Pons (tissue), 1 donor: ENCODE data around the gene CLEC10A.
"Not testable (repeated sequence)": the region's sequence is repeated elsewhere in the genome, so short reads cannot be mapped to it uniquely, and the experiment has no call there.

Experiments
- DNase-seq: peaks from one replicate; pipeline ENCODE4 v3.0.0-alpha.2; 2016; ENCODE audit warnings: low spot score

Gene CLEC10A

GRCh38 chr17:7108981-7109380 is 28.9 kb upstream of the CLEC10A start:
- DNase-seq, result no peak

DNA sequence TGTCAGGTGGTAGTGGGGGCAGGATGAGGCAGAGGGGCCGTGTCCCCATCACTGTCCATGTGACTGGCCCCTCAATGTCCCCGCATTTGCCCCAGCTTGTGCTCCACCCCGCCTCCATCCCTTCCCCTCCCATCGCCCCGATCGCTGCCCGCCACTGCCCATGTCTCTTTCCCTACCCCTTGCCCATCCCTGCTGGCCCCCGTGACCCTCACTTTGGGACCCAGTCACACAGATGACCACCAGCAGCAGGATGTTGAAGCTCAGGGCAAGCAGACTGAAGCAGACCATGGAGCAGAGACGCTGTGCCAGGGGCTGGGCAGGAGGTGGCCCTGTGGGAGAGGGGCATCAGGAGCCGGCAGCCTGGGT is 28.5 kb upstream of the CLEC10A start:
- no peak for DNase-seq

GRCh38 chr17:7107795-7108559 is 27.9 kb upstream of the CLEC10A start:
- no peak for DNase-seq

GRCh38 chr17:7107012-7107754 is 27.1 kb upstream of the CLEC10A start:
- DNase-seq, result no peak

DNA sequence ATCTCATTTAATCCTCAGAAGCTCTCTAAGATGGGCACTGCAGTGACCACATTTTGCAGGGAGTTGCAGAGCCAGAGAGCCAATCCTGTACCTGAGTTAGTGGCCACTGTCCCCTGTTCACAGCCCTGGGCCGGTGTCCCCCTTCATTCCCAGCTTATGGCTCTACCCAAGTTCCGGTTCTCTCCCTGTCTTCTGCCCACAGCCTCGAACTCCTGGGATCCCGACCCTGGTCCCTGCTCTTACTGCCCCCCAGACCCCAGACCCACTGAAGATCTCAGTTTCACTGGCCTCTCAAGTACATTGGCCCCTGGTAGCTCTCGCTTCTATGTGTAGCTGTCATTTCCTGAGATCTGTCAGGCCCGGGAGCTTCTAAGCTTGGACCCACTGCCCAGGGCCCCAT is 22.4 kb upstream of the CLEC10A start:
- DNase-seq, result no peak

- no peak for DNase-seq
These were observed 21.5 kb upstream of the CLEC10A start for GRCh38 chr17:7101531-7101930.

DNA sequence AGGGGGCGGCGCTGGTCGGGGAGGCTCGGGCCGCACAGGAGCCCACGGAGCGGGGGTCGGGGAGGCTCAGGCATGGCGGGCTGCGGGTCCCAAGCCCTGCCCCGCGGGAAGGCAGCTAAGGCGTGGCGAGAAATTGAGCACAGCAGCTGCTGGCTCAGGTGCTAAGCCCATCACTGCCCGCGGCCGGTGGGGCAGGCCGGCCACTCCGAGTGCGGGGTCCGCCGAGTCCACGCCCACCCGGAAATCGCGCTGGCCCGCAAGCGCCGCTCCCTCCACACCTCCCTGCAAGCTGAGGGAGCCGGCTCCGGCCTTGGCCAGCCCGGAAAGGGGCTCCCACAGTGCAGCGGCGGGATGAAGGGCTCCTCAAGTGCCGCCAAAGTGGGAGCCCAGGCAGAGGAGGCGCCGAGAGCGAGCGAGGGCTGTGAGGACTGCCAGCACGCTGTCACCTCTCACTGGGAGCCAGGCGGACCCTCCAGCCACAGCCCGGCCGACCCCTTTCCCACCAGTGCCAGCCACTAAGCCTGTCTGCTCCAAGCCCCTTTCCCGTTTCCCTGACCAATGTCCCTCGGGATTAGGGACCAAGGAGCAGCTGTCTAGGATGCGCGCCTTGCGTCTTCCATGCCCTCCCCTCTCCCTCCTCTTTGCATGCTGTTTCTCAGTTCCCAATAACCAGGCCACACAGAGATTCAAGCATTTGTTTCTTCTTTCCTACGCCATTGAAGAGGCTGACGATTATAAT is 20.8 kb upstream of the CLEC10A start:
- DNase-seq, result not testable (repeated sequence)

DNA sequence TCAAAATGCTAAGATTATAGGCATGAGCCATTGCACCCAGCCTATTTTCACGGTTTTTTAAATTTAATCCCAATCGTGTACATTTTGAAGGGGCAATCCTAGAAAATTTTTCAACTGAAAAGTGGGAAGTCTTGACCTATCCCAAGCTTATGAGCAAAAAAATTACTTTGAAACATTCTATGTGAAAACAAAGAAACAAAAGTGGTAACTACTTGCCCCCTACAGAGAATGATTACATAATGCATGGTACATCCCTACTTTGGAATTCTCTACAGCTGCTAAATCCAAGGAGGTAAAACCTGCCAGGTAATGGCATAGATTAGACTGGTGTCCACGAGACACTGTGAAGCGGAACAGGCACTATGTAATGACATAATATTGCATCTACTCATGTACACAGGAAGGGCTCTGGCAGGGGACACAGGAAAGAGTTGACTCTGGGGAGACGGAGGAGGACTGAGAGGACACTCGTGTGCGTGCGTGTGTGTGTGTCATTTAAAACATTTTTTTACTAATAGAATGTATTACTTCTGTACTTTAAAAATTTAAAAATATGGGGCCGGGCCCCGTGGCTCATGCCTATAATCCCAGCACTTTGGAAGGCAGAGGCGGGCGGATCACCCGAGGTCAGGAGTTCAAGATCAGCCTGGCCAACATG is 18.9 kb upstream of the CLEC10A start:
- DNase-seq, result no peak

GRCh38 chr17:7097940-7098339 is 17.9 kb upstream of the CLEC10A start:
- DNase-seq, result no peak

- DNase-seq, result peak; percentile 46
These were observed 15.6 kb upstream of the CLEC10A start for GRCh38 chr17:7095625-7096024.

DNA sequence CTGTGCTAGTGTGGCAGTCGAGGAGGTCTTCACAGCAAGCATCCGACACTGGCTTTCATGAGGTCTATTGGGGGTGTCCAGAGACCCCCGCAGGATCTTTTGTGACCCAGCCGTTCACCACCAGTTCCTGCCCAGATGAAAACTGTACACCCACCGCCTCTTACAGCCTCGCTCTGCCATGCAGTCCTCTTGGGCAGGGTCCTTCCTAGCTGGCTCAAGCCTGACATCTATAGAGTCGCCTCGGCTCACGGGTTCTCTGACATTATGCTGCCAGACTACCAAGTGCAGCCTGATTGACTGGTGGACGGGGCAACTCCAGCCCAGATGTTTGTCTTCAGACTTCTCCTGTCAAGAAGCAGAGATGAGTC is 14.6 kb upstream of the CLEC10A start:
- DNase-seq, result no peak

DNA sequence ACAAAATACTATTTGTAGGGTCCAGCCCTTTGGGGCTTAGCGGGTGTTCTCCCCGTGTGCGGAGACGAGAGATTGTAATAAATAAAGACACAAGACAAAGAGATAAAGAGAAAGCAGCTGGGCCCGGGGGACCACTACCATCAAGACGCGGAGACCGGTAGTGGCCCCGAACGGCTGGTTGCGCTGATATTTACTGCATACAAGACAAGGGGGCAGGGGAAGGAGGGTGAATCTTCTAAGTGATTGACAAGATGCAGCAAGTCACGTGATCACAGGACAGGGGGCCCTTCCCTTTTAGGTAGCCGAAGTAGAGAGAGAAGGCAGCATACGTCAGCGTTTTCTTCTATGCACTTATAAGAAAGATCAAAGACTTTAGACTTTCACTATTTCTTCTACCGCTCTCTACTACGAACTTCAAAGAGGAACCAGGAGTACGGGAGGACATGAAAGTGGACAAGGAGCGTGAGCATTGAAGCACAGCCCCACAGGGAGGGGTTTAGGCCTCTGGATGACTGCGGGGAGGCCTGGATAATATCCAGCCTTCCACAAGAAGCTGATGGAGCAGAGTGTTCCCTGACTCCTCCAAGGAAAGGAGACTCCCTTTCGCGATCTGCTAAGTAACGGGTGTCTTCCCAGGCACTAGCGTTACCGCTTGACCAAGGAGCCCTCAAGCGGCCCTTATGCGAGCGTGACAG is 11.4 kb upstream of the CLEC10A start:
- DNase-seq, result not testable (repeated sequence)

GRCh38 chr17:7089570-7089969 is 9.5 kb upstream of the CLEC10A start:
- not testable (repeated sequence) for DNase-seq

GRCh38 chr17:7088442-7088841 is 8.4 kb upstream of the CLEC10A start:
- DNase-seq, result not testable (repeated sequence)

DNA sequence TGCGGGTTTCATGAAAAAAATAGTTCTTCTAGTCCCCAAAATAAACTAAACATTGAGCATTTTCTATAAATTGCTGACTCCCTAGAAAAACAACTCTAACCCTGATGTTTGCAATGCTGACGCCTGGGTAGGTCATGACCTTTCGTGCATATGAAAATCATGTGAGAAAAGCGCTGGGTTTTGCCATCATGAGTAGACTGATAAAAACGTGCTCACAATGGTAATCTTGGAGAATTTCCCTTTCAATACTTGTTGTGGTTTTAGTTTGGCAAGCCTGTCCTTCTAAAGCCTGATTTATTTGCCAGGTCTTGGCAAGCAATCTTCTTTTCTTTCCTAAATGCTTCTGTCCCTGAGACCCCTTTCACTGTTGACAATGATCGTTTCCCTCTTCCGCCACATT is 4.0 kb upstream of the CLEC10A start:
- DNase-seq, result no peak

DNA sequence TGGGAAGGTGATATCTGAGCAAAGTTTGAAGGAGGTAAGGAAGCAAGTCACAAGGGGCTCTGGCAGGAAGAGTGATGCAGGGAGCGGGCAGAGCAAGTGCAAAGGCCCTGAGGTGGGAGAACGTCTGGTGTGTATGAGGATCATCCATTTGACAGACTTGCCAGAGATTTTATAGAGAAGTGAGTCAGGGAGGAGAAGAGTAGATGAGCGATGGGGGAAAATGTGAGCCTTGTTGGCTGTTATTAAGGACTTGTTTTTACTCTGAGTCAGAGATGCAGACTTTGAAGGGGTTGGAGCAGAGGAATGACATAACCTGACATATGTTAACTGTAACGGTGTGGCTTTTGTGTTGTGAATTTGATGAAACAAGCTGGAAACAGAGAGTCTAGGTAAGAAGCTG is 3.5 kb upstream of the CLEC10A start:
- DNase-seq, result no peak

- DNase-seq, result no peak
These were observed 1.5 kb upstream of the CLEC10A start for GRCh38 chr17:7081341-7082062.

- no peak for DNase-seq
These were observed 498 bp upstream of the CLEC10A start for GRCh38 chr17:7080456-7081041.

DNA sequence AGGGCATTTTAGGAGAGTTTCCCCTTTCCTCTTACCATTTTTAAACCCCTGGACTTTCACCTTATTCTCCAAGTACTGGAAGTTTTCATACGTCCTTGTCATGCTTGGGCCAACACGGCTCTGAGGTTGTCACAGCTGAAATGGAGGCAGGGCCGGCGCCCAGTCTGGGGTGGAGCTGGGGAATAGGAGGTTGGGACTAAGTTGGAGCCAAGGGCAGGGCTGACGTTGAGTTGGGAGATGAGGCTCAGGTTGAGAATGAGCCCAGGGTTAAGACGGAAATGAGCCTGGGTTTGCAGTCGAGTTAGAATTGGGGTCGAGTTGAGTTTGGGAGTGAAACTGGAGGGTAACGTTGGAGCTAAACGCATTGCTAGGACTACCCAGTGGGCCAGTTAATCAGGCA is 1.3 kb downstream of the CLEC10A start:
- no peak for DNase-seq

DNA sequence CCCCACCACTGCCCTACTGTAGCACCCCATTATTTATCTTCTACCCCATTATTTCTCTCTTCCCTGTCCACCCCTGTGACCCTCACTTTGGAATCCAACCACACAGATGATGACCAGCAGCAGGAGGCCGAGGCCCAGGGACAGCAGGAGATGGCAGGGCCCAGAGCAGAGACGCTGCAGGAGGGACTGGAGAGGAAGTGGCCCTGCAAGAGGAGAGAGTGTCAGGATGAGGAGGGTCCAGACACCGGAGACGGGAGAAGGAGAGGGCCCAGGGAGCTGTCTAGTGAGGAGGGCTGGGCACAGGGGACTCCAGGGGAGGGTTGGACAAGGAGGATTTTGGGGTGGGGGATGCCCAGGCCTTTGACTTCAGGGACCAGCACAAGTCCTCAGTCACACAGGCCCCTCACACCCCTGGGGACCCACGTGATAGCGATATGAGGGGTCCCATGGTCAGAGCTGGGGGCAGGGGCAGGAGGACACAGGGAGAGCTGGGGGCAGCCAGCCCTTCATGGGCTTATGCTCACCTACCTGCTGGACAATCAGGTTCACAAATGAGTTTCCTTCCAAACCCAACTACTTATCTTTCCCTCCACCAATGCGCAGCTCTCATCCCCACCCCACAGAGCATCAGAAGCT is 2.0 kb downstream of the CLEC10A start:
- DNase-seq, result no peak
